ENCODE results near the gene FGFR4. TPM values are rescaled to one million over a fixed set of nuclear protein-coding genes. Genes with fewer than 3 reads are reported as not detected.
"Not testable (repeated sequence)": the region's sequence is repeated elsewhere in the genome, so short reads cannot be mapped to it uniquely, and the experiment has no call there.

Gene FGFR4
- total RNA-seq, 1 experiment from 2014 or later = 24.6 TPM

DNA sequence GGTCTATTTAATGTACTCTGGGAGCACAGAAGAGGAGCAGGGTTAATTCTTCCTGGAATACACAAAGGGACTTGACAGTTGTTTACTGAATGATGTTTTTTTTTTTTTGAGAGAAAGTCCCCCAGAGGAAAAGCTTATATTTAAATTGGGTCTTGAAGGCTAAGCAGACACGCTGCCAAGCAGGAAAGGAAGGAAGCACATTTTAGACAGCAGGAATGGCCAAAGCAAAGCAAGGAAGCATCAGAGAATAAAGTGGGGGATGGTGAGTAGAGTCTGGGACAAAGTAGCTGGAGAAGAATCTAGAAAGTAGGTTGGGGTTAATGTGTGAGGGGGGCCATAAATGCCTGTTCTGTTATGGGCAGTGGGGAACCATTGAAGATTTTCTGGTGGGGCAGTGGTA lies 42.8 kb upstream of the FGFR4 start:
- no peak for DNase-seq
- no peak overlapping the region for H3K4me3 ChIP-seq (ENCODE audit: low read length)
- no peak overlapping the region for H3K4me2 ChIP-seq (ENCODE audit: low read length)
- intact Hi-C loops (cut with micrococcal nuclease) = no loop called here
- no peak overlapping the region for H3K9ac ChIP-seq (ENCODE audit: low read length)
- ChIA-PET POLR2A (ENCODE audit: unreplicated experiment) (no interaction called here), CTCF (no interaction called here)
- no peak for ATAC-seq
- H3K4me1 ChIP-seq (ENCODE audit: insufficient read depth, low read length) = no peaks in the 10 kb centered on the region
- H2AFZ ChIP-seq (ENCODE audit: low read length) = no peak overlapping the region
- no peaks in the 10 kb centered on the region for H3K9me3 ChIP-seq (ENCODE audit: low read length)
- no peak for TF ChIP-seq EZH2 (IDR thresholded peaks at IDR 0.05; ENCODE audit: low read length, unreplicated experiment)
- TF ChIP-seq, protein P1, sequence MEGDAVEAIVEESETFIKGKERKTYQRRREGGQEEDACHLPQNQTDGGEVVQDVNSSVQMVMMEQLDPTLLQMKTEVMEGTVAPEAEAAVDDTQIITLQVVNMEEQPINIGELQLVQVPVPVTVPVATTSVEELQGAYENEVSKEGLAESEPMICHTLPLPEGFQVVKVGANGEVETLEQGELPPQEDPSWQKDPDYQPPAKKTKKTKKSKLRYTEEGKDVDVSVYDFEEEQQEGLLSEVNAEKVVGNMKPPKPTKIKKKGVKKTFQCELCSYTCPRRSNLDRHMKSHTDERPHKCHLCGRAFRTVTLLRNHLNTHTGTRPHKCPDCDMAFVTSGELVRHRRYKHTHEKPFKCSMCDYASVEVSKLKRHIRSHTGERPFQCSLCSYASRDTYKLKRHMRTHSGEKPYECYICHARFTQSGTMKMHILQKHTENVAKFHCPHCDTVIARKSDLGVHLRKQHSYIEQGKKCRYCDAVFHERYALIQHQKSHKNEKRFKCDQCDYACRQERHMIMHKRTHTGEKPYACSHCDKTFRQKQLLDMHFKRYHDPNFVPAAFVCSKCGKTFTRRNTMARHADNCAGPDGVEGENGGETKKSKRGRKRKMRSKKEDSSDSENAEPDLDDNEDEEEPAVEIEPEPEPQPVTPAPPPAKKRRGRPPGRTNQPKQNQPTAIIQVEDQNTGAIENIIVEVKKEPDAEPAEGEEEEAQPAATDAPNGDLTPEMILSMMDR (conservative IDR thresholded peaks at IDR 0.05; ENCODE audit: low read depth, low read length) = no peak
- TF ChIP-seq EZH2phosphoT487 (IDR thresholded peaks at IDR 0.05; ENCODE audit: borderline replicate concordance, low read length) = no peak
- BruUV-seq (replicated peaks) = no TSS peak
- no peaks in the 10 kb centered on the region for H3K27me3 ChIP-seq (ENCODE audit: low read length)
- no peak overlapping the region for H3K27ac ChIP-seq (ENCODE audit: low read length)
- no peaks in the 10 kb centered on the region for H3F3A ChIP-seq (ENCODE audit: low read length, unreplicated experiment)
- H3K79me2 ChIP-seq (ENCODE audit: low read length) = no peaks in the 10 kb centered on the region
- no peaks in the 10 kb centered on the region for H3K9me2 ChIP-seq (replicated peaks; ENCODE audit: low read length)
- no peaks in the 10 kb centered on the region for H4K20me1 ChIP-seq (ENCODE audit: low read length)
- H3K36me3 ChIP-seq (ENCODE audit: low read depth, low read length) = peaks cover 35% of the 10 kb centered on the region

DNA sequence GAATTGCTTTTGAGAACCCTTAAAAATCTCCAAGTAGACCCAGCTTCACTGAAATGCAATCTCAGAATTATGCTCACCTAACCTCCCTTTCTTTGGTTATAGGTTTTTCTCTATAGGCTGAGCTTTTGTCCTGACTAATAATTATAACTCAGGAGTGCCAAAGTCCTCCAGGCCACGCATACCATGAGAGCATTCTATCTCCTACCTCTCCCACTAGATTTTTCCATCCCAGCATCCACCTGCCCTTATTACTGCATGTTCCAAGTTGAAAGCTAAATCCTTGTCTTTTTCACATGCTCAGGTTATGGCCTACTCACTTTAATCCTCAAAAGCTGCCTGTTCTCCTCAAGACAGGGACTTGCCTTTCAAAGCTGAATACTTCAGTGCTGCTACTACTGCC lies 42.1 kb upstream of the FGFR4 start:
- intact Hi-C loops (cut with micrococcal nuclease) = no loop called here
- H3K9ac ChIP-seq (ENCODE audit: low read length) = no peak overlapping the region
- H4K20me1 ChIP-seq (ENCODE audit: low read length) = no peaks in the 10 kb centered on the region
- no peak for DNase-seq
- no peaks in the 10 kb centered on the region for H3K4me1 ChIP-seq (ENCODE audit: insufficient read depth, low read length)
- no peaks in the 10 kb centered on the region for H3K79me2 ChIP-seq (ENCODE audit: low read length)
- H3K4me3 ChIP-seq (ENCODE audit: low read length) = no peak overlapping the region
- no peaks in the 10 kb centered on the region for H3K9me2 ChIP-seq (replicated peaks; ENCODE audit: low read length)
- H3K4me2 ChIP-seq (ENCODE audit: low read length) = no peak overlapping the region
- ChIA-PET CTCF (no interaction called here), POLR2A (ENCODE audit: unreplicated experiment) (no interaction called here)
- no peaks in the 10 kb centered on the region for H3K9me3 ChIP-seq (ENCODE audit: low read length)
- TF ChIP-seq EZH2 (IDR thresholded peaks at IDR 0.05; ENCODE audit: low read length, unreplicated experiment) = no peak
- no peak for TF ChIP-seq EZH2phosphoT487 (IDR thresholded peaks at IDR 0.05; ENCODE audit: borderline replicate concordance, low read length)
- TF ChIP-seq, protein P1 (conservative IDR thresholded peaks at IDR 0.05; ENCODE audit: low read depth, low read length) = no peak
- no peaks in the 10 kb centered on the region for H3K27me3 ChIP-seq (ENCODE audit: low read length)
- no peak overlapping the region for H3K27ac ChIP-seq (ENCODE audit: low read length)
- H3K36me3 ChIP-seq (ENCODE audit: low read depth, low read length) = peaks cover 41% of the 10 kb centered on the region
- no peaks in the 10 kb centered on the region for H3F3A ChIP-seq (ENCODE audit: low read length, unreplicated experiment)
- BruUV-seq (replicated peaks) = no TSS peak
- ATAC-seq = no peak
- H2AFZ ChIP-seq (ENCODE audit: low read length) = no peak overlapping the region

DNA sequence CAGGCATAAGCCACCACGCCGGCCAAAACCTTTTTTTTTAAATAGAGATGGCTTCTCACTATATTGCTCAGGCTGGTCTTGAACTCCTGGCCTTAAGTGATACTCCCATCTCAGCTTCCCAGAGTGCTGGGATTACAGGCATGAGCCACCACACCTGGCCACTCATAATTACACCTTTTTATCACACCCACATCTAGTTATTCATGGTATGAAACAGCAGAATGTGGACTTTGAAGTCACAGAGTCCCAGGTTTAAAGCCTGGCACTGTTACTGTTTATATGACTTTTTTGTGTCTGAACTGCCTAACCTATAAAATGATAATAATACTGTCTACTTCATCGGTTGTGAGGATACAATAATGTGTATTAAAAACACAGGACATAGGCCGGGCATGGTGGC lies 41.1 kb upstream of the FGFR4 start:
- no peaks in the 10 kb centered on the region for H3K4me1 ChIP-seq (ENCODE audit: insufficient read depth, low read length)
- H3K27me3 ChIP-seq (ENCODE audit: low read length) = no peaks in the 10 kb centered on the region
- no peaks in the 10 kb centered on the region for H3K9me3 ChIP-seq (ENCODE audit: low read length)
- intact Hi-C loops (cut with micrococcal nuclease) = no loop called here
- H3K27ac ChIP-seq (ENCODE audit: low read length) = no peak overlapping the region
- BruUV-seq (replicated peaks) = no TSS peak
- no peak overlapping the region for H3K9ac ChIP-seq (ENCODE audit: low read length)
- ChIA-PET POLR2A (ENCODE audit: unreplicated experiment) (no interaction called here), CTCF (no interaction called here)
- H3K79me2 ChIP-seq (ENCODE audit: low read length) = no peaks in the 10 kb centered on the region
- no peaks in the 10 kb centered on the region for H3F3A ChIP-seq (ENCODE audit: low read length, unreplicated experiment)
- no peaks in the 10 kb centered on the region for H3K9me2 ChIP-seq (replicated peaks; ENCODE audit: low read length)
- ATAC-seq = no peak
- H3K4me3 ChIP-seq (ENCODE audit: low read length) = no peak overlapping the region
- no peaks in the 10 kb centered on the region for H4K20me1 ChIP-seq (ENCODE audit: low read length)
- no peak for DNase-seq
- H3K36me3 ChIP-seq (ENCODE audit: low read depth, low read length) = peaks cover 42% of the 10 kb centered on the region
- H3K4me2 ChIP-seq (ENCODE audit: low read length) = no peak overlapping the region
- TF ChIP-seq, protein P1 (conservative IDR thresholded peaks at IDR 0.05; ENCODE audit: low read depth, low read length) = no peak
- TF ChIP-seq EZH2 (IDR thresholded peaks at IDR 0.05; ENCODE audit: low read length, unreplicated experiment) = no peak
- TF ChIP-seq EZH2phosphoT487 (IDR thresholded peaks at IDR 0.05; ENCODE audit: borderline replicate concordance, low read length) = no peak
- H2AFZ ChIP-seq (ENCODE audit: low read length) = no peak overlapping the region

DNA sequence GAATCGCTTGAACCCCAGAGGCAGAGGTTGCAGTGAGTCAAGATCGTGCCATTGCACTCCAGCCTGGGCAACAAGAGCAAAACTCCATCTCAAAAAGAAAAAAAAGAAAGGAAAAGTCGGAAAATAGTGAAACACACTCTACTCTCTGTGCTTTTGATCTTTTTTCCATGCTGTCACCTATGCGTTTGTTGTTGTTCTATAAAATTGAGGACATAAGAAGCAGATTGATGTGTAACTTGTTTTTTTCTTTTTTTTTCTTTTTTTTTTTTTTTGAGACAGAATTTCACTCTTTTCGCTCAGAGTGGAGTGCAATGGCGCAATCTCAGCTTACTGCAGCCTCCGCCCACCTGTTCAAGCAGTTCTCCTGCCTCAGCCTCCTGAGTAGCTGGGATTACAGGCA lies 38.2 kb upstream of the FGFR4 start:
- not testable (repeated sequence) for ATAC-seq, DNase-seq
- H3K36me3 ChIP-seq (ENCODE audit: low read depth, low read length) = peaks cover 28% of the 10 kb centered on the region; the same call in 1 of the 2 replicates

More for the DNA sequence above, 38.2 kb upstream of the FGFR4 start:
- H2AFZ ChIP-seq (ENCODE audit: low read length); H4K20me1 ChIP-seq (ENCODE audit: low read length); H3K9ac ChIP-seq (ENCODE audit: low read length); H3F3A ChIP-seq (ENCODE audit: low read length, unreplicated experiment); H3K79me2 ChIP-seq (ENCODE audit: low read length); POLR2A ChIA-PET (ENCODE audit: unreplicated experiment); BruUV-seq (replicated peaks); intact Hi-C loops (cut with micrococcal nuclease); H3K27me3 ChIP-seq (ENCODE audit: low read length); H3K4me2 ChIP-seq (ENCODE audit: low read length); H3K4me1 ChIP-seq (ENCODE audit: insufficient read depth, low read length); CTCF ChIA-PET; H3K4me3 ChIP-seq (ENCODE audit: low read length); H3K9me2 ChIP-seq (replicated peaks; ENCODE audit: low read length); H3K27ac ChIP-seq (ENCODE audit: low read length); H3K9me3 ChIP-seq (ENCODE audit: low read length): not testable (repeated sequence)
